Calu3 (cell line): ENCODE data around the gene PER2. TPM values are rescaled to one million over a fixed set of nuclear protein-coding genes. Genes with fewer than 3 reads are reported as not detected.
A peak's percentile ranks its signal among the peaks of the same experiment; 100 is the strongest.
"Not testable (repeated sequence)": the region's sequence is repeated elsewhere in the genome, so short reads cannot be mapped to it uniquely, and the experiment has no call there.

ENCODE experiments used
- BruUV-seq: library from RNA; stranded (reverse); fragments of 400-500 nt; replicated peaks from 2 replicates; lab custom pipeline; 2021; lab: Mats Ljungman, UMichigan
- CTCF ChIA-PET: fragments of 300-600 bp; sonication (Branson Sonifier 250); formaldehyde crosslinking; loops from one replicate; lab custom pipeline; 2022; ENCODE audit warnings: antibody characterized with exemption; lab: Charles Lee
- DNase-seq: peaks from one replicate; pipeline ENCODE4 v3.0.0; 2022
- H3K27ac Mint-ChIP-seq: one replicate; pipeline ENCODE4 v1.8.0; 2022; ENCODE audit warnings: mixed read lengths; ENCODE audit not compliant: unreplicated experiment
- H3K27me3 Mint-ChIP-seq: one replicate; pipeline ENCODE4 v1.8.0; 2022; ENCODE audit warnings: mixed read lengths; ENCODE audit not compliant: unreplicated experiment
- H3K36me3 Mint-ChIP-seq: one replicate; pipeline ENCODE4 v1.8.0; 2022; ENCODE audit warnings: mild to moderate bottlenecking, moderate library complexity, mixed read lengths; ENCODE audit not compliant: insufficient read depth, unreplicated experiment
- H3K4me1 Mint-ChIP-seq: one replicate; pipeline ENCODE4 v1.8.0; 2022; ENCODE audit warnings: mild to moderate bottlenecking, low read depth, mixed read lengths; ENCODE audit not compliant: unreplicated experiment
- H3K4me3 Mint-ChIP-seq: one replicate; pipeline ENCODE4 v1.8.0; 2022; ENCODE audit warnings: mild to moderate bottlenecking, low read depth, moderate library complexity, mixed read lengths; ENCODE audit not compliant: unreplicated experiment
- H3K9me3 Mint-ChIP-seq: one replicate; pipeline ENCODE4 v1.8.0; 2022; ENCODE audit warnings: low read depth, mixed read lengths; ENCODE audit not compliant: unreplicated experiment
- CTCF ChIP-seq: fragments of 200-600 bp; IDR thresholded peaks from one replicate; pipeline ENCODE4 v1.8.0; 2022; ENCODE audit warnings: antibody characterized with exemption; ENCODE audit not compliant: unreplicated experiment
- intact Hi-C: fragments of 100-400 bp; cut with micrococcal nuclease; formaldehyde crosslinking; loops from one replicate; pipeline ENCODE4 v1.10.0; 2022; ENCODE audit not compliant: unreplicated experiment
- total RNA-seq: library from RNA; stranded (reverse); gene quantifications from 2 replicates; pipeline ENCODE4 v1.2.3, GENCODE V29; 2022

PER2 gene
- total RNA-seq, 1 experiment from 2014 or later = 14.0 TPM

- intact Hi-C loops = no loop called here
- no peak overlapping the region for H3K27ac Mint-ChIP-seq
- BruUV-seq = no TSS peak
- DNase-seq = no peak
- TF ChIP-seq CTCF = no peak
- H3K9me3 Mint-ChIP-seq = no peaks in the 10 kb centered on the region
- H3K4me3 Mint-ChIP-seq = no peak overlapping the region
- H3K36me3 Mint-ChIP-seq = no peaks in the 10 kb centered on the region
- CTCF ChIA-PET = no interaction called here
- H3K4me1 Mint-ChIP-seq = no peaks in the 10 kb centered on the region
- no peaks in the 10 kb centered on the region for H3K27me3 Mint-ChIP-seq
Observed at GRCh38 chr2:238314576-238314975, 26.2 kb upstream of the PER2 start.

- Mint-ChIP-seq H3K4me1 (no peaks in the 10 kb centered on the region), H3K9me3 (no peaks in the 10 kb centered on the region), H3K27me3 (no peaks in the 10 kb centered on the region), H3K36me3 (no peaks in the 10 kb centered on the region), H3K27ac (no peak overlapping the region), H3K4me3 (no peak overlapping the region)
- CTCF ChIA-PET = no interaction called here
- DNase-seq = no peak
- TF ChIP-seq CTCF = no peak
- intact Hi-C loops = no loop called here
- no TSS peak for BruUV-seq
Observed at GRCh38 chr2:238313991-238314350, 25.6 kb upstream of the PER2 start.

- BruUV-seq = no TSS peak
Observed at GRCh38 chr2:238313289-238313990, 25.0 kb upstream of the PER2 start.

GRCh38 chr2:238310721-238311120 lies 22.3 kb upstream of the PER2 start:
- H3K9me3 Mint-ChIP-seq, intact Hi-C loops, DNase-seq, BruUV-seq, CTCF ChIA-PET, H3K27me3 Mint-ChIP-seq, H3K36me3 Mint-ChIP-seq, H3K4me1 Mint-ChIP-seq, H3K27ac Mint-ChIP-seq, H3K4me3 Mint-ChIP-seq: not testable (repeated sequence)

More at GRCh38 chr2:238313289-238313990, 25.0 kb upstream of the PER2 start:
- intact Hi-C loops = no loop called here
- no peaks in the 10 kb centered on the region for H3K36me3 Mint-ChIP-seq
- no peak overlapping the region for H3K27ac Mint-ChIP-seq
- TF ChIP-seq CTCF = no peak
- H3K4me3 Mint-ChIP-seq = no peak overlapping the region
- CTCF ChIA-PET = no interaction called here
- H3K27me3 Mint-ChIP-seq = no peaks in the 10 kb centered on the region
- DNase-seq = no peak
- no peaks in the 10 kb centered on the region for H3K4me1 Mint-ChIP-seq
- H3K9me3 Mint-ChIP-seq = no peaks in the 10 kb centered on the region

GRCh38 chr2:238308177-238308576 lies 19.8 kb upstream of the PER2 start:
- H3K9me3 Mint-ChIP-seq = no peaks in the 10 kb centered on the region
- intact Hi-C loops = no loop called here
- no peaks in the 10 kb centered on the region for H3K4me1 Mint-ChIP-seq
- BruUV-seq = no TSS peak
- no peak for DNase-seq
- TF ChIP-seq CTCF = peak; percentile 23
- no peaks in the 10 kb centered on the region for H3K36me3 Mint-ChIP-seq
- CTCF ChIA-PET = no interaction called here
- H3K27me3 Mint-ChIP-seq = no peaks in the 10 kb centered on the region
- H3K4me3 Mint-ChIP-seq = no peak overlapping the region
- no peak overlapping the region for H3K27ac Mint-ChIP-seq
